ENCODE results near the gene SCRT2.

- TF ChIP-seq POLR2A (IDR thresholded peaks at IDR 0.05; ENCODE audit: low read depth, low read length) = no peak
- no peak for TF ChIP-seq POLR2AphosphoS5 (IDR thresholded peaks at IDR 0.05; ENCODE audit: low read depth, low read length)
Observed at GRCh38 chr20:647479-648019, 28.1 kb downstream of the SCRT2 start.
